VCaP (cell line): ENCODE measurements around the gene ABHD12B.
"Not testable (repeated sequence)": the region's sequence is repeated elsewhere in the genome, so short reads cannot be mapped to it uniquely, and the experiment has no call there.

Experiments used
- H3K27ac ChIP-seq: fragments of 450-650 bp; 2 replicates; pipeline ENCODE4 v1.5.1; 2017
- TF ChIP-seq, protein P1 (sequence below): fragments of 450-650 bp; conservative IDR thresholded peaks from 2 replicates; pipeline ENCODE4 v1.5.1; 2017; ENCODE audit warnings: mild to moderate bottlenecking, moderate library complexity

ABHD12B gene

GRCh38 chr14:50897658-50898175 lies 25.9 kb downstream of the ABHD12B start:
- H3K27ac ChIP-seq, result no peak overlapping the region
- TF ChIP-seq, protein P1, sequence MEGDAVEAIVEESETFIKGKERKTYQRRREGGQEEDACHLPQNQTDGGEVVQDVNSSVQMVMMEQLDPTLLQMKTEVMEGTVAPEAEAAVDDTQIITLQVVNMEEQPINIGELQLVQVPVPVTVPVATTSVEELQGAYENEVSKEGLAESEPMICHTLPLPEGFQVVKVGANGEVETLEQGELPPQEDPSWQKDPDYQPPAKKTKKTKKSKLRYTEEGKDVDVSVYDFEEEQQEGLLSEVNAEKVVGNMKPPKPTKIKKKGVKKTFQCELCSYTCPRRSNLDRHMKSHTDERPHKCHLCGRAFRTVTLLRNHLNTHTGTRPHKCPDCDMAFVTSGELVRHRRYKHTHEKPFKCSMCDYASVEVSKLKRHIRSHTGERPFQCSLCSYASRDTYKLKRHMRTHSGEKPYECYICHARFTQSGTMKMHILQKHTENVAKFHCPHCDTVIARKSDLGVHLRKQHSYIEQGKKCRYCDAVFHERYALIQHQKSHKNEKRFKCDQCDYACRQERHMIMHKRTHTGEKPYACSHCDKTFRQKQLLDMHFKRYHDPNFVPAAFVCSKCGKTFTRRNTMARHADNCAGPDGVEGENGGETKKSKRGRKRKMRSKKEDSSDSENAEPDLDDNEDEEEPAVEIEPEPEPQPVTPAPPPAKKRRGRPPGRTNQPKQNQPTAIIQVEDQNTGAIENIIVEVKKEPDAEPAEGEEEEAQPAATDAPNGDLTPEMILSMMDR, result no peak

DNA sequence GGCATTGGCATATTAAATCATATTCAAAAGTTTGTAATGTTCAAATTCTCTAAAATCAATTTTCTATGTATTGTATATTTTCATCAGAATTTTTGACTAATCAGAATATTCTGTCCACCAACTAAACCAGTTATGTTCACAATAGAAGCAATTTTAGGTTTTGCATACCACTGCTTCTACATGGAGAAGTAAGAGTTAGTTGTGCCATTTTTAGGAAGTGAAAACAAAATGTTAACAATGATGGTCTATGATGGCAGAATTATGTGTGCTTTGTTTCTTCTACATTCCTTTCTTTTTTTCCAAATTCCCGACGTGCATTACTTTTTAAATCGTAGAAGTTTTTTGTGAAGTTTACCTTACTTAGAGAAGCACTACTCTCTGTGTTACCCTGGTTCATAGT lies 29.5 kb downstream of the ABHD12B start:
- TF ChIP-seq, protein P1, result no peak
- no peak overlapping the region for H3K27ac ChIP-seq

DNA sequence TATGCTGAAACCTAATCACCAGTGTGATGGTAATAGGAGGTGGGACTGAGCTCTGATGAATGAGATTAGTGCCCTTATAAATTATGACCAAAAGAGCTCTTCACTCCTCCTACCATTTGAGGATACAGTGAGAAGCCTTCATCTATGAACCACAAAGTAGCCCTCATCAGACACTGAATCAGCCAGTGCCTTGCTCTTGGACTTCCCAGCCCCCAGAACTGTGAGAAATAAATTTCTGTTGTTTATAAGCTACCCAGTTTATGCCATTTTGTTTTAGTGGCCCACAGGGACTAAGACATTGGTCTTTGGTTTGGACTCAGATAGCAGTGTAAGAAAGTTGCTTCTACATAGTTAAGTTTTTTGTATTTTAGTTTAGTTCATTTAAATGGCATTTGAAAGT lies 32.9 kb downstream of the ABHD12B start:
- TF ChIP-seq, protein P1, result no peak
- no peak overlapping the region for H3K27ac ChIP-seq

DNA sequence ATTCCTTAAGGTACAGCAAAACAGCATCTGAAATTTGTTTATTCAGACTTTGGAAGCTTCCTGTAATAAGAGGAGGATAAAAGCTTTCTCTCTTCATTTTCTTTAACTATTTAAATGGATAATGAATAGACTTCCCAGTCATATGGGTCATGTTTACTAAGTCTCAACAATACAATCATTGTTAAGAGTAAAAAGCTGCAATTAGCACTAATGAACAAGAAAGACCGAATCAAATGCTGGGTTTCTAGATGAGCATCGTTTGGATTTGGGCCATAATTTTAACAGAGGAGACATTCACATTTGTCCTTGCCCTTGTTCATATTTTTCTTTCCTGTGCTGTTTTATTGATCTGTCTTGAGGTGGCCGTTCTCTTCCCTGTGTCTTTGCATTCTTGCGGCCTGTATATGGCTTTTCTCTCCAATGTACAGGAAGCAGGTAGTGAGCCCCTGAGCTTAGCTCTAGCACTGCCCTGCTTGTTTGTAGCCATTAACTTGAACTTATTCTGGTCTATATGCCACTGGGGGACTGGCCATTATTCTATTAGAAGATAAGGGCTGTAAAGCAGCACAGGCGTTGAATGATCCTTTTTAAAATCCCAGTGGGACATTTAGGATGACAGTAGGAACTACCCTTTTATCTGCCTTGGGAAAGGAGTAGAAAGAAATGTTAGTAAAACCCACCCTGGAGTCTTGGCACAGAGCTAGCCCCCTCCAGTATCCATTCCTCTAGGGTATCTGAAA lies 34.6 kb downstream of the ABHD12B start:
- TF ChIP-seq, protein P1, result no peak

GRCh38 chr14:50910495-50911420 lies 38.9 kb downstream of the ABHD12B start:
- H3K27ac ChIP-seq, result no peak overlapping the region
- TF ChIP-seq, protein P1, result no peak

More for the DNA sequence above, 34.6 kb downstream of the ABHD12B start:
- no peak overlapping the region for H3K27ac ChIP-seq

- no peak overlapping the region for H3K27ac ChIP-seq
- TF ChIP-seq, protein P1, result no peak
Observed at GRCh38 chr14:50917449-50917848, 45.6 kb downstream of the ABHD12B start.

- not testable (repeated sequence) for H3K27ac ChIP-seq
Observed at GRCh38 chr14:50919524-50919923, 47.7 kb downstream of the ABHD12B start.
